HepG2 (cell line): ENCODE results near the gene TBC1D16. TPM values are rescaled to one million over a fixed set of nuclear protein-coding genes. Genes with fewer than 3 reads are reported as not detected.

Source experiments
- ATAC-seq: fragments of 200-7000 bp; cut with Tn5 transposase; 3 replicates; pipeline ENCODE4 v1.9.1; 2020; ENCODE audit warnings: mild to moderate bottlenecking, moderate library complexity
- BruUV-seq: library from RNA; stranded (reverse); fragments of 400-500 nt; replicated peaks from 2 replicates; lab custom pipeline; 2021; lab: Mats Ljungman, UMichigan
- CTCF ChIA-PET: fragments of 300-600 bp; formaldehyde crosslinking; extraction: SDS; loops from one replicate; lab custom pipeline; 2021; ENCODE audit warnings: low total read pairs, inconsistent platforms, low intra/inter-chr PET ratio; lab: Yijun Ruan, JAX
- POLR2A ChIA-PET: fragments of 350-600 bp; sonication (Branson Sonifier 250); formaldehyde crosslinking; loops from one replicate; lab custom pipeline; 2020; ENCODE audit warnings: antibody characterized with exemption, inconsistent platforms; lab: Yijun Ruan, JAX
- DNase-seq: peaks from one replicate; pipeline ENCODE4 v3.0.0-alpha.2; 2015; ENCODE audit warnings: low spot score
- FAIRE-seq: peaks from 3 replicates; lab custom pipeline; 2011; peaks lifted over from hg19 to GRCh38; lab: Jason Lieb, UNC
- H2AFZ ChIP-seq: one replicate; pipeline ENCODE4 v1.6.1; 2011; ENCODE audit warnings: low read length, inconsistent platforms
- H3K27ac ChIP-seq: fragments of 300-600 bp; 3 replicates; pipeline ENCODE4 v1.8.0; 2011; ENCODE audit warnings: mixed run types, mild to moderate bottlenecking, mixed read lengths, low read length, inconsistent platforms; ENCODE audit not compliant: insufficient read depth; ENCODE audit errors: extremely low read length
- H3K27me3 ChIP-seq, 2 experiments: fragments of 200-600 bp in 1 of 2; 2 replicates in 1 of 2; 3 replicates in 1 of 2; pipeline versions ENCODE4 v1.6.0 to v1.8.0; 2011; ENCODE audit warnings: low read length in 2 of 2, mild to moderate bottlenecking in 2 of 2, moderate library complexity in 2 of 2, inconsistent platforms in 1 of 2; ENCODE audit not compliant: insufficient read depth in 2 of 2, control insufficient read depth in 1 of 2
- H3K36me3 ChIP-seq, 2 experiments: fragments of 200-600 bp in 1 of 2; replicated peaks in 1 of 2; 2 replicates in 1 of 2; 3 replicates in 1 of 2; pipeline versions ENCODE4 v1.5.1 to v1.8.0; 2011; ENCODE audit warnings: low read length in 2 of 2, inconsistent platforms in 1 of 2; ENCODE audit not compliant: insufficient read depth in 2 of 2, control insufficient read depth in 1 of 2
- H3K4me1 ChIP-seq: 2 replicates; pipeline ENCODE4 v1.5.1; 2012; ENCODE audit warnings: low read length, inconsistent platforms; ENCODE audit not compliant: insufficient read depth
- H3K4me2 ChIP-seq: 2 replicates; pipeline ENCODE4 v1.6.0; 2011; ENCODE audit warnings: low read depth, low read length, inconsistent platforms
- H3K4me3 ChIP-seq, 3 experiments: fragments of 200-600 bp in 1 of 3; sonication (generic), shearing (Covaris generic) in 1 of 3; replicated peaks in 1 of 3; 2 replicates each; pipeline ENCODE4 v1.5.1; 2011 to 2016; ENCODE audit warnings: low read length in 3 of 3, inconsistent platforms in 2 of 3, low read depth in 2 of 3, mild to moderate bottlenecking in 2 of 3, control low read depth in 1 of 3, mixed read lengths in 1 of 3; ENCODE audit not compliant: insufficient read depth in 1 of 3
- H3K79me2 ChIP-seq: one replicate; pipeline ENCODE4 v1.6.1; 2011; ENCODE audit warnings: low read length, inconsistent platforms; ENCODE audit not compliant: insufficient read depth
- H3K9ac ChIP-seq: 2 replicates; pipeline ENCODE4 v1.6.0; 2011; ENCODE audit warnings: mild to moderate bottlenecking, low read depth, low read length, inconsistent platforms; ENCODE audit not compliant: insufficient read depth
- H3K9me3 ChIP-seq: 2 replicates; pipeline ENCODE4 v1.5.1; 2012; ENCODE audit warnings: mild to moderate bottlenecking, low read length
- H4K20me1 ChIP-seq: 2 replicates; pipeline ENCODE4 v1.6.0; 2011; ENCODE audit warnings: inconsistent platforms, mild to moderate bottlenecking, low read length, moderate library complexity; ENCODE audit not compliant: insufficient read depth
- EHMT2 ChIP-seq: fragments of 200-600 bp; sonication (generic); IDR thresholded peaks from 2 replicates; pipeline ENCODE4 v1.7.0; 2017; ENCODE audit warnings: antibody characterized with exemption, low read depth, low read length, borderline replicate concordance
- HNRNPH1 ChIP-seq: fragments of 200-400 bp; formaldehyde crosslinking; optimal IDR thresholded peaks from 2 replicates; pipeline ENCODE3; 2017; ENCODE audit warnings: mild to moderate bottlenecking, low read depth, low read length
- SMC3 ChIP-seq: IDR thresholded peaks from 2 replicates; pipeline ENCODE4 v1.6.1; 2011; ENCODE audit warnings: low read length, improper control_type of control experiment
- SRF ChIP-seq: IDR thresholded peaks from 2 replicates; pipeline ENCODE4 v1.6.1; 2011; ENCODE audit warnings: mild to moderate bottlenecking, low read depth, low read length, moderate library complexity
- U2AF1 ChIP-seq: fragments of 200-400 bp; formaldehyde crosslinking; optimal IDR thresholded peaks from 2 replicates; pipeline ENCODE3; 2017; ENCODE audit warnings: mild to moderate bottlenecking, low read depth, low read length
- ZFP82 ChIP-seq: sonication (generic); formaldehyde crosslinking; IDR thresholded peaks from 2 replicates; pipeline ENCODE4 v1.5.1; 2020; ENCODE audit warnings: mild to moderate bottlenecking, missing genetic modification reagents, borderline replicate concordance
- ZMYM3 ChIP-seq: sonication (generic); formaldehyde crosslinking; IDR thresholded peaks from 2 replicates; pipeline ENCODE4 v1.5.1; 2020; ENCODE audit warnings: mild to moderate bottlenecking, missing genetic modification reagents
- WGBS: methylation state at CpG from one replicate; pipeline ENCODE4 v1.1.6; 2017; ENCODE audit warnings: low lambda C conversion rate; 5-methylcytosine and 5-hydroxymethylcytosine counted together
- in situ Hi-C: cut with HindIII; loops from 2 replicates; pipeline ENCODE4 v1.10.0; 2017; ENCODE audit warnings: low pct_unique_long_range_greater_than_20kb; ENCODE audit not compliant: extremely low pct_ligation_motif_present
- intact Hi-C: fragments of 100-400 bp; cut with micrococcal nuclease; formaldehyde crosslinking; loops from one replicate; pipeline ENCODE4 v1.10.0; 2022; ENCODE audit not compliant: unreplicated experiment
- polyA plus RNA-seq, 8 experiments: library from polyadenylated mRNA; depleted of rRNA in 3 of 8; stranded (reverse) in 7 of 8; unstranded in 1 of 8; fragments of >200 nt; fragmentation: Illumina TruSeq in 4 of 8; extraction: Trizol in 4 of 8; gene quantifications; 2 replicates each; pipeline versions ENCODE4 v1.2.1 to v1.2.3, GENCODE V29; 2011 to 2016; ENCODE audit warnings: low read depth in 4 of 8, missing spikeins in 1 of 8, mixed read lengths in 1 of 8; ENCODE audit not compliant: insufficient read depth in 1 of 8
- total RNA-seq, 5 experiments: library from RNA; depleted of rRNA; stranded (reverse); fragments of >200 nt; fragmentation: Illumina TruSeq; extraction: Trizol; gene quantifications; 2 replicates each; pipeline ENCODE4 v1.2.3, GENCODE V29; 2016; ENCODE audit warnings: low read depth in 1 of 5
- TF ChIP-seq, protein P1 (sequence below): sonication (generic); formaldehyde crosslinking; IDR thresholded peaks from 2 replicates; pipeline ENCODE4 v1.4.0; 2020; ENCODE audit warnings: missing genetic modification reagents; ENCODE audit errors: not compliant biosample characterization
- TF ChIP-seq, protein P2 (sequence below): sonication (generic); formaldehyde crosslinking; IDR thresholded peaks from 2 replicates; pipeline ENCODE4 v1.5.1; 2020; ENCODE audit warnings: mild to moderate bottlenecking, missing genetic modification reagents, moderate library complexity
- TF ChIP-seq, protein P3 (sequence below): sonication (generic); formaldehyde crosslinking; IDR thresholded peaks from 2 replicates; pipeline ENCODE4 v1.4.0; 2020; ENCODE audit warnings: missing genetic modification reagents, low read depth, mild to moderate bottlenecking, borderline replicate concordance
- TF ChIP-seq, protein P4 (sequence below): sonication (generic); formaldehyde crosslinking; IDR thresholded peaks from 2 replicates; pipeline ENCODE4 v1.4.0; 2020; ENCODE audit warnings: missing genetic modification reagents, borderline replicate concordance

The TBC1D16 gene
- total and polyA plus RNA-seq, 2 of the 13 experiments (the other 11 are each of a cell fraction or from before 2014, with no cell fraction given), result 14.9 to 24.9 TPM

DNA sequence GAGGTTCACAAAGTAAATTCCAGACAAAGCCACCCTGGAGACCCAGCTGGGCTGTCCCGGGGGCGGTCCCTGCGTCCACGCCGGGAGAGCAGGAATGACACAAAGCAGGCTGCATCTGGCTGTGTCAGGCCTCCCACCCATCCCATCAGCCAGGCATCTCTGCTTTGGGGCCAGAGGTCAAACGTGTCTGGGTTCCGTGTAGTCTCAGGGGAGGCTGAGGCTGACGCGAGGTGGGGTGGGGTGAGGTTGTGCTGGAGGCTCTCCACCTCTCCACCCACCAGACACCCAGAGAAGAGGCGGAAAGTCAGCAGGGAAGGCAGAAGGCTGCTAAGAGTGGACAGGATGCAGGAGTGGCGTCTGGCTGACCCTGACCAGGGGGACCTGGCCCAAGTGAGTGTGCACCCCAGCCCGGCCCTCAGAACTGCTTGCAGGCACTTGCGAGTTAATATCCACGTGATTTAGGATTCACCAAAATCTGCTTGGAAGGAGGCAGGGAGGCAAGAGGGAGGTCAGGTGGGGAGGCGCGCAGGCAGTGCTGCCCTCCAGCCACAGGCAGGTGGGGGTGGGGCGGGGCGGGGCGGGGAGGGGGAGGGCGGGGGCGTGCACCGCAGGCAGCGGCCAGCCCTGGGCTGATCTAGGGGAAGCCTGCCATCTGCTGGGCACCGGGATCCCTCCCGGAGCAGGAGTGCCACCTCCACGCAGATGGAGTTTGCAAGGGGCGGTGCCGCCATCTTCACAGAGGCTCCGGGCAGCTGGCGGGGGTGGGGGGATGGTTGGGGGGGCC, 44.3 kb downstream of the TBC1D16 start:
- peaks cover 90% of the 10 kb centered on the region for H3K4me1 ChIP-seq
- DNase-seq (peak; percentile 85), ATAC-seq (peak; percentile 58)
- TF ChIP-seq, protein P1, sequence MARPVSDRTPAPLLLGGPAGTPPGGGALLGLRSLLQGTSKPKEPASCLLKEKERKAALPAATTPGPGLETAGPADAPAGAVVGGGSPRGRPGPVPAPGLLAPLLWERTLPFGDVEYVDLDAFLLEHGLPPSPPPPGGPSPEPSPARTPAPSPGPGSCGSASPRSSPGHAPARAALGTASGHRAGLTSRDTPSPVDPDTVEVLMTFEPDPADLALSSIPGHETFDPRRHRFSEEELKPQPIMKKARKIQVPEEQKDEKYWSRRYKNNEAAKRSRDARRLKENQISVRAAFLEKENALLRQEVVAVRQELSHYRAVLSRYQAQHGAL (CRISPR knock-in tag), result no peak
- TF ChIP-seq, protein P2, sequence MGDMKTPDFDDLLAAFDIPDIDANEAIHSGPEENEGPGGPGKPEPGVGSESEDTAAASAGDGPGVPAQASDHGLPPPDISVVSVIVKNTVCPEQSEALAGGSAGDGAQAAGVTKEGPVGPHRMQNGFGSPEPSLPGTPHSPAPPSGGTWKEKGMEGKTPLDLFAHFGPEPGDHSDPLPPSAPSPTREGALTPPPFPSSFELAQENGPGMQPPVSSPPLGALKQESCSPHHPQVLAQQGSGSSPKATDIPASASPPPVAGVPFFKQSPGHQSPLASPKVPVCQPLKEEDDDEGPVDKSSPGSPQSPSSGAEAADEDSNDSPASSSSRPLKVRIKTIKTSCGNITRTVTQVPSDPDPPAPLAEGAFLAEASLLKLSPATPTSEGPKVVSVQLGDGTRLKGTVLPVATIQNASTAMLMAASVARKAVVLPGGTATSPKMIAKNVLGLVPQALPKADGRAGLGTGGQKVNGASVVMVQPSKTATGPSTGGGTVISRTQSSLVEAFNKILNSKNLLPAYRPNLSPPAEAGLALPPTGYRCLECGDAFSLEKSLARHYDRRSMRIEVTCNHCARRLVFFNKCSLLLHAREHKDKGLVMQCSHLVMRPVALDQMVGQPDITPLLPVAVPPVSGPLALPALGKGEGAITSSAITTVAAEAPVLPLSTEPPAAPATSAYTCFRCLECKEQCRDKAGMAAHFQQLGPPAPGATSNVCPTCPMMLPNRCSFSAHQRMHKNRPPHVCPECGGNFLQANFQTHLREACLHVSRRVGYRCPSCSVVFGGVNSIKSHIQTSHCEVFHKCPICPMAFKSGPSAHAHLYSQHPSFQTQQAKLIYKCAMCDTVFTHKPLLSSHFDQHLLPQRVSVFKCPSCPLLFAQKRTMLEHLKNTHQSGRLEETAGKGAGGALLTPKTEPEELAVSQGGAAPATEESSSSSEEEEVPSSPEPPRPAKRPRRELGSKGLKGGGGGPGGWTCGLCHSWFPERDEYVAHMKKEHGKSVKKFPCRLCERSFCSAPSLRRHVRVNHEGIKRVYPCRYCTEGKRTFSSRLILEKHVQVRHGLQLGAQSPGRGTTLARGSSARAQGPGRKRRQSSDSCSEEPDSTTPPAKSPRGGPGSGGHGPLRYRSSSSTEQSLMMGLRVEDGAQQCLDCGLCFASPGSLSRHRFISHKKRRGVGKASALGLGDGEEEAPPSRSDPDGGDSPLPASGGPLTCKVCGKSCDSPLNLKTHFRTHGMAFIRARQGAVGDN, result peak; percentile 10; the same call in 1 of the 2 replicates
- TF ChIP-seq SMC3 (peak; percentile 31; the same call in 1 of the 2 replicates), ZMYM3 (CRISPR knock-in tag) (peak; percentile 55; the same call in 1 of the 2 replicates), SRF (0 out of 2 replicates have a peak, but pooled peaks have one; percentile 6), ZFP82 (CRISPR knock-in tag) (0 out of 2 replicates have a peak, but pooled peaks have one; percentile 41), HNRNPH1 (peak; percentile 29), U2AF1 (peak; percentile 55), EHMT2 (no peak)
- TF ChIP-seq, protein P3, sequence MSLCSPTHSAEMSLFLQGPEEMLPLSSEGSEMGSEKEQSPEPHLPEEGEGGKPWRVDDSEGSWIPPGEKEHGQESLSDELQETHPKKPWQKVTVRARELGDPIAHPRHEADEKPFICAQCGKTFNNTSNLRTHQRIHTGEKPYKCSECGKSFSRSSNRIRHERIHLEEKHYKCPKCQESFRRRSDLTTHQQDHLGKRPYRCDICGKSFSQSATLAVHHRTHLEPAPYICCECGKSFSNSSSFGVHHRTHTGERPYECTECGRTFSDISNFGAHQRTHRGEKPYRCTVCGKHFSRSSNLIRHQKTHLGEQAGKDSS (CRISPR knock-in tag), result 0 out of 2 replicates have a peak, but pooled peaks have one; percentile 22
- TF ChIP-seq, protein P4, sequence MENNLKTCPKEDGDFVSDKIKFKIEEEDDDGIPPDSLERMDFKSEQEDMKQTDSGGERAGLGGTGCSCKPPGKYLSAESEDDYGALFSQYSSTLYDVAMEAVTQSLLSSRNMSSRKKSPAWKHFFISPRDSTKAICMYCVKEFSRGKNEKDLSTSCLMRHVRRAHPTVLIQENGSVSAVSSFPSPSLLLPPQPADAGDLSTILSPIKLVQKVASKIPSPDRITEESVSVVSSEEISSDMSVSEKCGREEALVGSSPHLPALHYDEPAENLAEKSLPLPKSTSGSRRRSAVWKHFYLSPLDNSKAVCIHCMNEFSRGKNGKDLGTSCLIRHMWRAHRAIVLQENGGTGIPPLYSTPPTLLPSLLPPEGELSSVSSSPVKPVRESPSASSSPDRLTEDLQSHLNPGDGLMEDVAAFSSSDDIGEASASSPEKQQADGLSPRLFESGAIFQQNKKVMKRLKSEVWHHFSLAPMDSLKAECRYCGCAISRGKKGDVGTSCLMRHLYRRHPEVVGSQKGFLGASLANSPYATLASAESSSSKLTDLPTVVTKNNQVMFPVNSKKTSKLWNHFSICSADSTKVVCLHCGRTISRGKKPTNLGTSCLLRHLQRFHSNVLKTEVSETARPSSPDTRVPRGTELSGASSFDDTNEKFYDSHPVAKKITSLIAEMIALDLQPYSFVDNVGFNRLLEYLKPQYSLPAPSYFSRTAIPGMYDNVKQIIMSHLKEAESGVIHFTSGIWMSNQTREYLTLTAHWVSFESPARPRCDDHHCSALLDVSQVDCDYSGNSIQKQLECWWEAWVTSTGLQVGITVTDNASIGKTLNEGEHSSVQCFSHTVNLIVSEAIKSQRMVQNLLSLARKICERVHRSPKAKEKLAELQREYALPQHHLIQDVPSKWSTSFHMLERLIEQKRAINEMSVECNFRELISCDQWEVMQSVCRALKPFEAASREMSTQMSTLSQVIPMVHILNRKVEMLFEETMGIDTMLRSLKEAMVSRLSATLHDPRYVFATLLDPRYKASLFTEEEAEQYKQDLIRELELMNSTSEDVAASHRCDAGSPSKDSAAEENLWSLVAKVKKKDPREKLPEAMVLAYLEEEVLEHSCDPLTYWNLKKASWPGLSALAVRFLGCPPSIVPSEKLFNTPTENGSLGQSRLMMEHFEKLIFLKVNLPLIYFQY (CRISPR knock-in tag), result 0 out of 2 replicates have a peak, but pooled peaks have one; percentile 1

More for the DNA sequence above, 44.3 kb downstream of the TBC1D16 start:
- no peaks in the 10 kb centered on the region for H4K20me1 ChIP-seq
- H3K4me3 ChIP-seq, result peak overlapping the region; percentile 51 to 77 (median 62); a peak in 4 of 6 replicates
- peak overlapping the region; percentile 98 for H3K27ac ChIP-seq
- no peak for FAIRE-seq
- H3K4me2 ChIP-seq, result peak overlapping the region; percentile 99
- no TSS peak for BruUV-seq
- peaks cover 10% of the 10 kb centered on the region for H3K79me2 ChIP-seq
- CTCF ChIA-PET, result interaction anchor here (0.6 to 1.8 kb wide), 6 partner anchors 17 to 246 kb away, joined by 3 to 6 read pairs (median 4); no protein-coding TSS in a partner anchor
- in situ Hi-C loops, result loop anchor here (5.0 kb wide), 3 partner anchors 64 to 179 kb away; partner anchors contain the start of gene CBX4
- intact Hi-C loops, result no loop called here
- no peaks in the 10 kb centered on the region for H3K36me3 ChIP-seq
- POLR2A ChIA-PET, result interaction anchor here (0.6 to 10.9 kb wide), 25 partner anchors 14 to 252 kb away, joined by 3 to 333 read pairs (median 6); partner anchors contain the start of genes CBX2, CBX4, CBX8 and GAA
- H3K9me3 ChIP-seq, result no peaks in the 10 kb centered on the region
- WGBS, result 39% methylated on average over 21 of the region's 30 CpGs
- H3K27me3 ChIP-seq, result no peaks in the 10 kb centered on the region
- H2AFZ ChIP-seq, result no peak overlapping the region
- H3K9ac ChIP-seq, result peak overlapping the region; percentile 88
